ENCODE data around the gene SDF2L1.
"Not testable (repeated sequence)": the region's sequence is repeated elsewhere in the genome, so short reads cannot be mapped to it uniquely, and the experiment has no call there.

The SDF2L1 gene, protein sequence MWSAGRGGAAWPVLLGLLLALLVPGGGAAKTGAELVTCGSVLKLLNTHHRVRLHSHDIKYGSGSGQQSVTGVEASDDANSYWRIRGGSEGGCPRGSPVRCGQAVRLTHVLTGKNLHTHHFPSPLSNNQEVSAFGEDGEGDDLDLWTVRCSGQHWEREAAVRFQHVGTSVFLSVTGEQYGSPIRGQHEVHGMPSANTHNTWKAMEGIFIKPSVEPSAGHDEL

DNA sequence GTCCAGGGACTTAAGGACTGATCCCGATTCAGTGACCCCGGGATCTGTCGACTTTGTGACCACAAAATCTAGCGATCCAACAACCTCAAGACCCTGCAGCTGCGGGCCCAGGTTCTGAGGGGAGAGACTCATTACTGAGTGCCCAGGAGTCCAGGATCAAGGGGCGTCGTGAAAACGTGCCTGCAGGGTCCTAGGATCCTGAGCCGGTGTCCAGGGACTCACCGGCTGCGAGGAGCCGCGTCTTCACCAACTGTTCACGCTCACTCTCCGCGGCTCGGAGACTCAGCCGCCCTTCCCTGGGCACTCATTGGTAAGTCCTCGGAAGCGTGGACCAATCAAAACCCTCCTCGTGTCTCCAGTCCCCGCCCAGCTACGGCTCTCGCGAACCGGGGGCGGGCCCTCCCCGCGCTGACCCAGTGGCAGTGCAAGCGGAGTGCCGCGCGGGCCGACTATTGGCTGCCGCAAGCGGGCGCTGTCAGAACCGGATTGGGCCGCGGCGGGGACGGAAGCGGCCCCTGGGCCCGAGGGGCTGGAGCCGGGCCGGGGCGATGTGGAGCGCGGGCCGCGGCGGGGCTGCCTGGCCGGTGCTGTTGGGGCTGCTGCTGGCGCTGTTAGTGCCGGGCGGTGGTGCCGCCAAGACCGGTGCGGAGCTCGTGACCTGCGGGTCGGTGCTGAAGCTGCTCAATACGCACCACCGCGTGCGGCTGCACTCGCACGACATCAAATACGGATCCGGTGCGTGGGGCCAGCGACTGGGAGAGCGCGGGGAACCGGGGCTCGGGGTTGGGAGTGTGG lies at the start of gene SDF2L1:
Gene SDF2L1, plus strand, starts transcription at position 514 of the 795 bp plus-strand sequence. Its CDS starts 35 bp downstream, at position 549.
- DNase-seq: peak; percentile 79

DNA sequence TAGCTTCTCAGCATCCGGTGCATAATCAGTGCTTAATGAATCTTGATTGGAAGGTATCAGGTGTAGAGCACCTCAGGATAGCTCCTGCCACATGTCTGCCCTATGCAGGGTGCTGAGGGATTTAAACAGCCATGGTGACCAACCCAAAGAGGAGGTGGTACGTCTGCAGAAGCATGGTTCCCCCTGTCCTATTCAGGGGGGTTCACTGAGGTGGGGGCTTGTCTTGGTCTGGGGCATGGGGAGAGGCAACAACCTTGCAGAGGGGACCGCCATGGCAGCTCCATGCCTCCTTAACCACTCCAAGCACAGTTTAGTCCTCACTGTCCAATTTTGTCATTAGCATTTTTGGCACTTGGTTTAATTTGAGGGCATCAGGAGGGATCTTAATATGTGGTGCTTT lies 49.7 kb upstream of the SDF2L1 start:
- DNase-seq: no peak

DNA sequence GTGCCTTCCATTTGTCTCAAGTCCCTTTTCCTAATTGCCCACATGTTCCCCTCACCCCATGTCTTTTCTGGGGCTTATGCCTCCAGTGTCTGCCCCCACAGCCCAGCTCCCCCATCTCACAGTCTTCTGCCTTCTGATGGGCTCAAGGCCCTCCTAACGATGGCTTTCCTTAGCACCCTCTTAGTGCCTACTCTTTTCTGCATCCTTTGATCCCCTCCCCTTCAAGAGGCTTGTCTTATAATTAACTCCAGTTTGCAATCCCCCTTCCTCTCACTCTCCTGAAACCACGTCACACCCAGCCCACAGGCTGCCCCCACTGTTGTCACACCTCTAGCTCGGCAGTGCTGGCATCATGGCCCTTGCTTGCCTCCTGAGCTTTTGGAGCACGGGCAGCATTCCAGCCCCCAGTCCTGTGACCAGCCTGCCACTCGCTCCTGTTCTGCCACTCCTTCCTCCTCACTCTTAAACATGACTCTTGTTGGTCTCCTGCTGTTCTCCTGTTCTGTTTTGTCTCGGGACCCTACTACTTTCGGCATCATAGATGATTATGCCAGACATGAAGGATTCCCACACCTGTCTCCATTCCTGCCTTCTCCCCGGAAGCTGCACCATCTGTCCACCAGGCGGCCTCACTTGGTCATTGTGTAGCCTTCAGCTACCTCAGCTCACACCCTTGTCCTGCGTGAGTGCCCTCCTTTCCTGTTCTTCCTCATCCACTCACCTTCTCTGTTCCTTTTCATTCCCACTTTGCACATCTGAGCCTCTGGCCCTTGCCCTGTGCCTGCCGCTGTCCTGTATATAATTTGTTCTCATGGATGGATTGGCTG lies 48.5 kb upstream of the SDF2L1 start:
- no peak for DNase-seq

DNA sequence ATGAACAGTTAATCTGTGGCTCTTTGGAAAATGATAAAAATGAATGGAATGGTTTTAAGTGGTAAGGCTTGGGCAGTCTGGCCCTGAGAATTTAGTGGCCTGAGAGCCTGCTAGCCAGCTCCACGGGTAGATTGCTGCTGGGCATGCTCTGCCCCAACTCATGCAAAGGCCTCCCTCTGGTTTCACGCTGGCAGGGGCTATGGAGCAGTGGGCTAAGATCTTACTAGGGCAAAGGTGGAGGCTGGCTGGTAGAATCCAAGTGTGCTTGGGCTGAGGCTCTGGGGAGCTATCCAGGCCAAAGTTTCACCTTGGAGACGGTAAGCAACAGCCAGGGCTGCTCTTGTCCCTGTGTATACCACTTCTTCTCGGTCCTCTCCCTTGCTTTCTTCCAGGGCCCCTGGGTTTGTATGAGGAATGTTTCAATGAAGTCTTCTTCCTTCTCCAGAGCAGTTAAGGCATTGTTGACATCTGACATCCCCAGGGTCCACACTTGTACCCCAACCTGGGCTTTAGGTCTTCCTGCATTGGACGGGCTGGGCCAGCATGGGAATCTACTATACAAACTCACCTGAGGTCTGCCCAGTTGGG lies 47.1 kb upstream of the SDF2L1 start:
- DNase-seq: no peak

DNA sequence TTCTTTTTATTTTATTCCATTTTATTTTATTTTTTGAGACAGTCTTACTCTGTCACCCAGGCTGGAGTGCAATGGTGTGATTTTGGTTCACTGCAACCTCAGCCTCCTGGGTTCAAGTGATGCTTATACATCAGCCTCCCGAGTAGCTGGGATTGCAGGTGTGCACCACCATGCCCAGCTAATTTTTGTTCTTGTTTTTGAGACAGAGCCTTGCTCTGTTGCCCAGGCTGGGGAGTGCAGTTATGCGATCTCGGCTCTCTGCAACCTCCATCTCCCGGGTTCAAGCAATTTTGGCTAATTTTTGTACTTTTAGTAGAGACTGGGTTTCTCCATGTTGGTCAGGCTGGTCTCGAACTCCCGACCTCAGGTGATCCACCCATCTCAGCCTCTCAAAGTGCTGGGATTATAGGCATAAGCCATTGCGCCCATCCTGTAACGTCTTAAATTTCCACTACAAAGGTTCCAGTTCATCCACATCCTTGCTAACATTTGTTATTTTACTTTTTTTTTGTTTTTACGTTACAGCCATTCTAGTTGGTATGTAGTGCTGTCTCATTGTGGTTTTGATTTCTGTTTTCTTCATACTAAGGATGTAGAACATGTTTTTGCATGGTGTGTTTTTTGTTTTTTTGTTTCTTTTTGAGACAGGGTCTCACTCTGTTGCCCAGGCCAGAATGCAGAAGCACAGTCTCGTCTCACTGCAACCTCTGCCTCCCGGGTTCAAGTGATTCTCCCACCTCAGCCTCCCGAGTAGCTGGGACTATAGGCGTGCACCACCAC lies 45.6 kb upstream of the SDF2L1 start:
- not testable (repeated sequence) for DNase-seq

DNA sequence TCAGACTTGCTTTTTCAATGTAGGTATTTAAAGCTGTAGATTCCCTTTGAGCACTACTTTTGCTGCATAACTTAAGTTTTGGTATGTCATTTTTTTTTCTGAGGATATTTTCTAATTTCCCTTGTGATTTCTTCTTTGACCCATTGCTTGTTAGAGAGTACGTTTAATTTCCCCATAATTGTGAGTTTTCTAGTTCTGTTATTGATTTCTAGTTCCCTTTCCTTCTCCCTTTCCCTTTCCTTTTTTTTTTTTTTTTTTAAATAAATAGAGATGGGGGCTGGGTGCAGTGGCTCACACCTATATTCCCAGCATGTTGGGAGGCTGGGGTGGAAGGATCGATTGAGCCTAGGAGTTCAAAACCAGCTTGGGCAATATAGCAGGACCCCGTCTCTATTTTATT lies 43.8 kb upstream of the SDF2L1 start:
- no peak for DNase-seq

DNA sequence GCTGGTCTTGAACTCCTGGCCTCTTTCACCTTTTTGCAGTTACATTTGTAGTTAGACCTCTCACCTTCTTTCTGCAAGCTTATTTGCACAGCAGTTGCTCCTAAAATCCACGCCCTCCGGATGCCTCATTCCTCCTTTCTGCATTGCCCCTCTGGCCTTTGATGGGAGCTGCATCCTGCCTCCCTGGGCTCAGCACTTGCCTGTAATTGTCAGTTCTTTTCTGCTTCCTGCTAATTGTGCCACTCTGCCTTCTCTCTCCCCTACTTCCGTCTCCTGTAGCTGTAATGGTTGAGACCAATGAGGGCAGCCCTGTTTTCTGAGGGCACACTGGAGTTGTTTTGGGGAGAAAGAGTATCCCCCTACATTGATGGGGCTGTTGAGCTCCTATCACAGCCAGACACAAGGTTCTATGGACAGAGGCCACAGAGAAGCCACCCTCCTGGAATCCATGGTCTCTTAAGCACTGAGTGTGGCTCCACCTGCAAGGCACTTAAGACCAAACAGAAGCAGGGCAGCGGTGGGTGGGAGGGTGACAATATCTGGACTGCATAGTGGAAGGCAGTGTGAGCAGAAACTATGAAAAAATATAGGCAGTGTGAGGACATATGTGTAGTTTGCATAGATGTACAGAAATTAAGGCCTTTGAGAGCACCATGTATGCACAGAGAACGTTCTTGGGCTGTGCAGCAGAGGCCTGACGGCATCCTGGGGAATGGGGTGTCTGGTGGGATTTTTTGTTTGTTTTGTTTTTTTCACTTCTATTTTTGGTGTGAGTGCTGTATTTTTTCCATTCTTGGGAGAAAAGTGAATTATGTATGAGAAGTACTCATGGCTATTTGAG lies 42.8 kb upstream of the SDF2L1 start:
- no peak for DNase-seq

DNA sequence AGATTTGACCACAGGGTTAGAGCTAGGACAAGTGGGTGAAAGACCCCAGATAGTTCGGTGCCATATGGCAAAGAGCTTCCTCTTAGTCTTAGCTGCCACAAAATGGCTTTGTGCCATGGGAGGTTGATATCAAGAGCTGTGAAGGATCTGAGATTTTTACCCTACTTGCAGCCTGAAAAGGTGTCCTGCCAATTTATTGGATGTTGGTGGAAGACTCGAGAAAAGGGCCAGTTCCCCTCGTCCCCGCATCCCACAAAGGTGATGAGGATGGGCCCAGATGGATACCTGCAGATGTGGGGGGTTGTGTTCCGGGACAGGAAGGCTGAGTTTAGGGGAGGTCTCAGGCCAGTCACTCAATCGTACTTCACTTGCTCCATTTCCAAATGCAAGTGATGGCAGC lies 39.5 kb upstream of the SDF2L1 start:
- DNase-seq: no peak

DNA sequence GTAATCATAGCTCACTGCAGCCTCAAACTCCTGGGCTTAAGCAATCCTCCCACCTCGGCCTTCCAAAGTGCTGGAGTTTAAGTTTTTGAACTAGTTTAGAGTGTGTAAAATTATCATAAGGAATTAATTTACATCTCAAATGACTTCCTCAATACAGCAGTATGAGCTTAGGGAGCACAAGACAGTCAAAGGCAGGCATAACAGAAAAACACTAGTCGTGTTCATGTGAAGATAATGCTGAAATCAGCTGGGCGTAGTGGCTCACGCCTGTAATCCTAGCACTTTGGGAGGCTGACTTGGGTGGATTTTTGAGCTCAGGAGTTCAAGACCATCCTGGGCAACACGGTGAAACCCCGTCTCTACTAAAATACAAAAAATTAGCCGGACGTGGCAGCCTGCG lies 38.1 kb upstream of the SDF2L1 start:
- DNase-seq: no peak

DNA sequence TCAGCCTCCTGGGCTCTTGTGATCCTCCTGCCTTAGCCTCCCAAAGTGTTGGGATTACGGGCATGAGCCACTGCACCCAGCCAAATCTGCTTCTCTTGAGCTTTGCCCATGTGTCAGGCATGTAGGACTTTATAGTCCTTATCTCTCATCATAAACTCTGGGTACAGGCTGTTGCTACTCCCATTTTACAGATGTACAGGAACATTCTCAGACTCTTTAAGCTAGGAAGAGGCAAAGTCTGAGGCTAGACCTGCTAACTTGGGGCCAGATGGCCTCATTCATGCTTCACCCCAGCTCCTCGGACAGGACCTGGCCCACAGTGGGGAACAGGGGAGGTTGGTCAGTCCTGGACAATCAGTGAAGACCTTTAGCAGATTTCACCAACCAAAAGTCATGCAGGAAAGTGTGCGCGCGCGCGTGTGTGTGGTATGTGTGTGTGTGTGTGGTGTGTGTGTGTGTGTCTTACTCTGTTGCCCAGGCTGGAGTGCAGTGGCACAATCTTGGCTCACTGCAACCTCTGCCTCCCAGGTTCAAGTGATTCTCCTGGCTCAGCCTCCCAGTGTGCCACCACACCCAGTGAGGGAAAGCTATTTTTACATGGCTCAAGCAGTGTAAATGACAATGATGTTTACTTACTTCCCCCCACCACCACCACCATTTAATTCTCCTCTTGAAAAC lies 36.1 kb upstream of the SDF2L1 start:
- no peak for DNase-seq

DNA sequence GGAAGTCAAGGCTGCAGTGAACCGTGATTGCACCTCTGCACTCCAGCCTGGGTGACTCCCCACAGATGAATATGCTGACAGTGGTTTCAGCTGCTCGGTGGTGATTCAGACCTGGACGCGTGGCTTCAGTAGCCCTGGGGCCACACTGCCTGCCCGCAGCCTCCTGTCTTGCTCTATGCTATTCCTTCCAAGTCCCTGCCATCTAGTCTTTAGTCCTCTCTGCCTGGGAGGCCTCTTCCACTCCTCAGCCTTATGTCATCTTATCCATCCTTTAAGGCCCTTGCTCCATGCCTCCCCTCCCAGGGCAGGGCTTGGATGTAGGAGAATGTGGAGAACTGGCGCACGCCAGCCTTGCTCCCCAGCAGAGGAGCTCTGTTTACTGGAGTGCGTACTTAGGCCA lies 35.3 kb upstream of the SDF2L1 start:
- DNase-seq: no peak

DNA sequence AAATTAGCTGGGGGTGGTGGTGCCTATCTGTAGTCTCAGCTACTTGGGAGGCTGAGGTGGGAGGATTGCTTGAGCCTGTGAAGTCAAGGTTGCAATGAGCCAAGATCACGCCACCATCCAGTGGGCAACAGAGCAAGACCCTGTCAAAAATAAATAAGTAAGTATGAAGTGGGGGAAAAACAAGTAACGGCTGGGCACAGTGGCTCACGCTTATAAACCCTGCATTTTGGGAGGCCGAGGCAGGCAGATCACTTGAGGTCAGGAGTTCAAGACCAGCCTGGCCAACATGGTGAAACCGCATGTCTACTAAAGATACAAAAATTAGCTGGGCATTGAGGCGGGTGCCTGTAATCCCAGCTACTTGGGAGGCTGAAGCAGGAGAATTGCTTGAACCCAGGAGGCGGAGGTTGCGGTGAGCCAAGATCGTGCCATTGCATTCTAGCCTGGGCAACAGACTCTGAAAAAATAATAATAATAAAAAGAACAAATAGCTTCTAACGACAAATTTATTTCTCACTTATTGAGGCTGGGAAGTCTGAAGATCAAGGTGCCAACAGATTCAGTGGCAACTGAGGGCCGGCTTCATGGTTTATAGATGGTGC lies 32.4 kb upstream of the SDF2L1 start:
- not testable (repeated sequence) for DNase-seq

DNA sequence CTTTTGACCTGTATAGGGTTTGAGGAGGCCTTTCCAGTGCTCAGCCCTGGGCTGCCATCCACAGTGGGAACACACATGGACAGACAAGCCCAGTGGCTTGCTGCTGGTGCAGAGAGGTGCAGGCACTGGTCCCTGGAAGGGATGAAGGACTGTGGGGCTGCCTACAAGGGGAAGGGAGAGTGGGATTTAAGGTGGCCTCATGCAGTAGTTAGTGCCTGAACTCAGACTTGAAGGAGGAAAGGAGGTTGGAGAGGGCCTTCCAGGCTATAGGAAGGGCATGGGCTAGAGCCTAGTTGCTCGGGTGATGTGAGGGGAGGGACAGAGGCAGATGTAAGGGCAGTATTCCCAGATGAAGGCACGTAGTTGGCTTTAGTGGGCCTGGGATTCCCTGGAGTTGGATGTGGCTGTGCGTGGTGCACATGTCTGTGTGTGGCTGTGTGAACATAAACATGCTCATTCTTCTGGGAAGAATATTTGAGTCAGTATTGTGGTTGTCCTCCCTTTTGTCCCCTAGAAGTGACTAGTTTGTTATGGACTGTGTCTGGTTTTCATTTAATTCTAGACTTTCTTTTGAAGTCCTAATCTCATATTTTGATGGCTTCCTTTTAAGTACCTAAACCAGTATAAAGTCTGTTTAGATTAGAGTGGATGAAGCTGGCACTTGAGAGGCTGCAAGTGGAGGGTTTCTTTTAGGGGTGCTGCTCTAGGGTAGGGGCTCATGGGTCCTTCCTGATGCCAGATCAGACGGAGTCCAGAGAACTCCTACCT lies 30.7 kb upstream of the SDF2L1 start:
- DNase-seq: no peak

DNA sequence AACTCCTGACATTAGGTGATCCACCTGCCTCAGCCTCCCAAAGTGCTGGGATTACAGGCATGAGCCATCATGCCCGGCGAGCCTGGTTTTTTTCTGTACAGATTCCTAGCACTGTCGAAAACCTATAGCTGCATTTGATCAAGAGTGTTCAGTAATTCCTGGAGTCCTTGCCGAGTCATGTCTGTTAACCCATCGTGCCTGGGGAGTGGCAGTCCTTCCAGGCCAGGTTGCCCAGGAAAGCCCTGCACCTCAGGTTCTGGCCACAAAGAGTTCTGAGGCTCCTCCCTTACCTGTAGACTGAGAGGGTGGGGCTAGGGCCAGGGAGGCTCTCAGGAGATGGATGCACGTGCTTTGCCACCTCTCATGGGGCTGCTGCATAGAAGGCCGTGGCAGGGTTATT lies 29.2 kb upstream of the SDF2L1 start:
- DNase-seq: no peak

DNA sequence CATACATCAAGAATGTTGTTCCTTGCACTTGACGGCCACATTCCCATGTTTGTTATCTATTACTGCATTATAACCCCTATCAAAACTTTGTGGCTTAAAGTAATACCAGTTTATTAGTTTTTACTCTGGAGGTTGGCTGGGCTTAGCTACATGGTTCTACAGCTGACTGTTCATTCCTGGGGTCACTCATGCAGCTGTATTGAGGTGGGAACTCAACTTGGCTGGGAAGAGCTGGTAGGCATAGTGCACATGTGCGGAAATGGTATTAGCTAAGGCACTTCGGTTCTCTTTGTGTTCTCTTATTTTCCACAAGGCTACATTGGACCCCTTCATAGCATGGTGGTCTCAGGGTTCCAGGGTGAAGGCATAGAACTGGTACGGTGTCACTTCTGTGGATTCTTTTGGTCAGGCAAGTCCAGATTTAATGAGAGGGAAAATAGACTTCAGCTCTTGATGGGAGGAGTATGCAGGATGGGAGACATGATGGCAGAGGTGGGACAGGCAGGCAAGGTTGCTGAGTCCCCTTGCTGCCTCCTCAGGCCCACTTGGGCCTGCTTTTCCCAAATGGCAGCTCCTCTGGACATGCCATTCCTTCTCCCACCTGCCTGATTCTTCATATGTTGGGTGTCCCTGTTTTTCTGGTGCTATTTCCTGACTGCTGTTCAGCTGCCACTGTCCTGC lies 28.4 kb upstream of the SDF2L1 start:
- no peak for DNase-seq

DNA sequence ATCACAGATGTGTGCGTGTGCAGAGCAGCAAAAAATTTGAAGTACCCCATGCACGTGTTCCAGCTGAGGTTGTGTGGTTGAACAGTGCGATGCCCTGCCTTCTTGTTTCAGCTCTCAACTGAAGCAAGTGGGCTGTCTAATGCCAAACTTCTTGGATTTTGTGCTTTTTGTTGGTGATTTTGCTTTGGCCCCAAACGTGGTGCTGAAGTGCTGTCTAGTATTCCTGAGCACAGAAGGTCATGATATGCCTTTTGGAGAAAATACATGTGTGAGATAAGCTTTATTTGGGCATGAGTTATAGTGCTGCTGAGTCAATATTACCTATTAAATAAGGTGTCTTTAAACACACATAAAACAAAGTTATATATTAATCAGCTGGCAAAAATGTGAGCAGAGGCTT lies 26.4 kb upstream of the SDF2L1 start:
- DNase-seq: no peak

DNA sequence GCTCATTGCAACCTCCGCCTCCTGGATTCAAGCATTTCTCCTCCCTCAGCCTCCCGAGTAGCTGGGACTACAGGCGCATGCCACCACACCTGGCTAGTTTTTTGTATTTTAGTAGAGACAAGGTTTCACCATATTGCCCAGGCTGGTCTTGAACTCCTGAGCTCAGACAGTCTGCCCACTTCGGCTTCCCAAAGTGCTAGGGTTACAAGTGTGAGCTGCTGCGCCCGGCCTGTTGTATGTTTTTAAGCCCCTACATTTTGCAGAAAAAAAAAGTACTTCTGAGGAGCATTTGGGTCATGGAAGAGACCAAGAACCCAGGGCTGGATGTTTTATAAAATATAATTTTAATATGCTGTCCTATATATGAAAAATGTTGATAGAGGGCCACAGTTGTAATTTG lies 24.8 kb upstream of the SDF2L1 start:
- not testable (repeated sequence) for DNase-seq

DNA sequence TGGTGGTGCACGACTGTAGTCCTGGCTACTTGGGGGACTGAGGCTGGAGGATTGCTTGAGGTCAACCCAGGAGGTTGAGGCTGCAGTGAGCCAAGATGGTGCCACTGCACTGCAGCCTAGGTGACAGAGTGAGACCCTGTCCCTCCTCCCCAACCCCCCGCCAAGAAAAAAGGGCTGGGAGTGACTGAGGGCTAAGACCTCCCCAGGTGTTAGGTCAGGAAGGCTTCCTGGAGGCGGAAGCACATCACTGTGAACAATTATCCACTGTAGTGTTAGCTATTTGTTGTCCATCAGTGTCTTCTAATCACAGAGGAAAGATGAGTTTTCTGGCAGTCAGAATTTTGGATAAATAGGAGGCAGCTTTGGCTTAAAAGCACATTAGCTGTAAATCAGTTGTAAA lies 21.1 kb upstream of the SDF2L1 start:
- DNase-seq: no peak
